Stimulated activated naive CD8-positive, alpha-beta T cell treated with anti-CD3 and anti-CD28 coated beads, Interleukin-15, amount 100 ng/mL, for 72 hours (primary cell): ENCODE results near the gene PCNT.
A peak's percentile ranks its signal among the peaks of the same experiment; 100 is the strongest.

Experiments
- ATAC-seq: fragments of 150-1000 bp; cut with Tn5 transposase; 2 replicates; pipeline ENCODE4 v1.10.0; 2021; ENCODE audit warnings: mild to moderate bottlenecking, moderate library complexity
- DNase-seq, 2 donors: peaks; one replicate each; pipeline ENCODE4 v3.0.0; 2021 to 2022
- H3K27ac Mint-ChIP-seq, 2 donors: one replicate each; pipeline ENCODE4 v1.8.0; 2022; ENCODE audit warnings: mild to moderate bottlenecking in 2 of 2, mixed read lengths in 2 of 2, moderate library complexity in 2 of 2
- H3K27me3 Mint-ChIP-seq: one replicate; pipeline ENCODE4 v1.8.0; 2022; ENCODE audit warnings: mixed read lengths
- H3K4me1 Mint-ChIP-seq: one replicate; pipeline ENCODE4 v1.8.0; 2022; ENCODE audit warnings: mild to moderate bottlenecking, mixed read lengths
- H3K4me3 Mint-ChIP-seq, 2 donors: one replicate each; pipeline ENCODE4 v1.8.0; 2022; ENCODE audit warnings: mild to moderate bottlenecking in 2 of 2, mixed read lengths in 2 of 2, moderate library complexity in 1 of 2
- H3K9me3 Mint-ChIP-seq, 2 donors: one replicate each; pipeline ENCODE4 v1.8.0; 2022; ENCODE audit warnings: mixed read lengths in 2 of 2

Gene PCNT, protein sequence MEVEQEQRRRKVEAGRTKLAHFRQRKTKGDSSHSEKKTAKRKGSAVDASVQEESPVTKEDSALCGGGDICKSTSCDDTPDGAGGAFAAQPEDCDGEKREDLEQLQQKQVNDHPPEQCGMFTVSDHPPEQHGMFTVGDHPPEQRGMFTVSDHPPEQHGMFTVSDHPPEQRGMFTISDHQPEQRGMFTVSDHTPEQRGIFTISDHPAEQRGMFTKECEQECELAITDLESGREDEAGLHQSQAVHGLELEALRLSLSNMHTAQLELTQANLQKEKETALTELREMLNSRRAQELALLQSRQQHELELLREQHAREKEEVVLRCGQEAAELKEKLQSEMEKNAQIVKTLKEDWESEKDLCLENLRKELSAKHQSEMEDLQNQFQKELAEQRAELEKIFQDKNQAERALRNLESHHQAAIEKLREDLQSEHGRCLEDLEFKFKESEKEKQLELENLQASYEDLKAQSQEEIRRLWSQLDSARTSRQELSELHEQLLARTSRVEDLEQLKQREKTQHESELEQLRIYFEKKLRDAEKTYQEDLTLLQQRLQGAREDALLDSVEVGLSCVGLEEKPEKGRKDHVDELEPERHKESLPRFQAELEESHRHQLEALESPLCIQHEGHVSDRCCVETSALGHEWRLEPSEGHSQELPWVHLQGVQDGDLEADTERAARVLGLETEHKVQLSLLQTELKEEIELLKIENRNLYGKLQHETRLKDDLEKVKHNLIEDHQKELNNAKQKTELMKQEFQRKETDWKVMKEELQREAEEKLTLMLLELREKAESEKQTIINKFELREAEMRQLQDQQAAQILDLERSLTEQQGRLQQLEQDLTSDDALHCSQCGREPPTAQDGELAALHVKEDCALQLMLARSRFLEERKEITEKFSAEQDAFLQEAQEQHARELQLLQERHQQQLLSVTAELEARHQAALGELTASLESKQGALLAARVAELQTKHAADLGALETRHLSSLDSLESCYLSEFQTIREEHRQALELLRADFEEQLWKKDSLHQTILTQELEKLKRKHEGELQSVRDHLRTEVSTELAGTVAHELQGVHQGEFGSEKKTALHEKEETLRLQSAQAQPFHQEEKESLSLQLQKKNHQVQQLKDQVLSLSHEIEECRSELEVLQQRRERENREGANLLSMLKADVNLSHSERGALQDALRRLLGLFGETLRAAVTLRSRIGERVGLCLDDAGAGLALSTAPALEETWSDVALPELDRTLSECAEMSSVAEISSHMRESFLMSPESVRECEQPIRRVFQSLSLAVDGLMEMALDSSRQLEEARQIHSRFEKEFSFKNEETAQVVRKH (N-terminal part only)

DNA sequence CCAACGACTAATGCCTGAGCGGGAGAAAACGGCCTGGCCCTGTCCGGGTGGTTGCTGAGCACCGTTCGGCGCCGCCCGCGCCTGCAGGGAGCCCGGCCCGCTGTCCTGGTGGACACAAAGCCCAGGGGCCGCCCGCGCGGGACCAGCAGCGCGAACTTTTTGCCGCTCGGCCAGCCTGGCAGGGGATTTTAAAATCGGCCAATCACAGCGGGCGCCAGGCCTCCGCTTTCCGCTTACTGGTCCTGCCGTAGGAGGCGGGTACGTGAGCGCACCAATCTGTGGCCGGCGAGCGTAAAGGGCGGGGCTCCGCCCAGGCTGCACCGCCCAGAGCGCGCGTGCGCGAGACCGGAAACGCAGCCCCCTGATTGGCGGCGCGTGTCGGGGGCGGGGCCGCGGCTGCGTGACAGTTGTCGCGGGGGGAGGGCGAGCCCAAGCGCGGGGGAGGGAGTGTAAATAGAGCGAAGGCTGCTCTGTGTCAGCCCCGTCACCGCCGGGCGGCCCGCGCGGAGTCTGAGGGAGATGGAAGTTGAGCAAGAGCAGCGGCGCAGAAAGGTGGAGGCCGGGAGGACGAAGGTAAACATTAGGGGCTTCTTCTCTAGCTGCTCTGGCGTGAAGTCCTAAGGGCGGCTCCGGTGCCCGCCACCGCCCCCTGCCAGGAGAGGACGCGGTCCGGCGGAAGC, at the start of gene PCNT, which contains the start of gene C21orf58:
Gene PCNT, plus strand, starts transcription at position 447 of the 680 bp plus-strand sequence. Its CDS starts 73 bp downstream, at position 520.
Gene C21orf58, minus strand, starts transcription at position 161 of the 680 bp plus-strand sequence. CDS start 1,132 bp downstream, outside the sequence.
- H3K27me3 Mint-ChIP-seq: no peaks in the 10 kb centered on the region
- H3K4me3 Mint-ChIP-seq: peak within 1 kb of the TSS; percentile 96 to 99
- peak within 1 kb of the TSS; percentile 99 to 100 for H3K27ac Mint-ChIP-seq
- DNase-seq: peak; percentile 99
- H3K9me3 Mint-ChIP-seq: no peaks in the 10 kb centered on the region
- ATAC-seq: peak; percentile 90
- H3K4me1 Mint-ChIP-seq: peaks cover 52% of the 10 kb centered on the region

GRCh38 chr21:46274797-46275390, 49.1 kb upstream of the PCNT start:
- Mint-ChIP-seq H3K4me3 (no peak overlapping the region), H3K9me3 (no peaks in the 10 kb centered on the region), H3K27ac (no peak overlapping the region), H3K4me1 (no peaks in the 10 kb centered on the region), H3K27me3 (no peaks in the 10 kb centered on the region)
- DNase-seq (no peak), ATAC-seq (no peak)

DNA sequence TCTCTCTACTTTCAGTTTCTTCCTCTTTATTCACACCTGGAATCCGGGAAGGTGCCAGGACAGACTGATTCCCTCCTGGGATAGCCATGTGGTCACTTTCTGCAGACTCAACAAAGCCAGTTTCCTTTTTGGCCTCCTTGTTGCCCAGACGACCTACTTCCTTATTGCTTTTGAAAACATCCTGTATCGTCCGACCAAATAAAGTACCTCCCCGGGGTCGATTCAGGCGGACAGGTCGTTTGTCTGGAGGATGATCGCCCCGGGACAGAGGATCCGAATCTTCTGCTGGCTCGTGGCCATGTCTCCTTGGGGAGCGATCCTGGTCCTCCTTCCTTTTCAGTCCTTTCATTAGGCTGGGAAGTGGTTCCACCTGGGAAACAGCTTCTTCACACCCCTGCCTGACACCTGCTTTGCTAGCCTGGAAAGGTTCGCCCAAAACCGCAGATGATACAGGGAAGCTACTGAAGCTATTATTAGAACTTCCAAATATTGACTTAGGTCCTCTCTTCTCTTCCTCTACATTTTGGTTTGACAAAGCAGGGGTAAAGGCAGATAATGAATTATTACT, 39.8 kb upstream of the PCNT start:
- peak overlapping the region in 1 of 2 donors; percentile 88 for H3K27ac Mint-ChIP-seq
- DNase-seq: no peak
- ATAC-seq: no peak
- H3K4me1 Mint-ChIP-seq: peaks cover 51% of the 10 kb centered on the region
- no peaks in the 10 kb centered on the region for H3K9me3 Mint-ChIP-seq
- H3K4me3 Mint-ChIP-seq: peak overlapping the region; percentile 63 to 99
- no peaks in the 10 kb centered on the region for H3K27me3 Mint-ChIP-seq

GRCh38 chr21:46284733-46285132, 39.2 kb upstream of the PCNT start:
- H3K4me3 Mint-ChIP-seq: peak overlapping the region; percentile 99
- no peaks in the 10 kb centered on the region for H3K9me3 Mint-ChIP-seq
- ATAC-seq (no peak), DNase-seq (no peak)
- H3K4me1 Mint-ChIP-seq: peaks cover 55% of the 10 kb centered on the region
- no peak overlapping the region for H3K27ac Mint-ChIP-seq
- H3K27me3 Mint-ChIP-seq: no peaks in the 10 kb centered on the region

- peak within 1 kb of the TSS; percentile 99 for H3K4me3 Mint-ChIP-seq
- peak within 1 kb of the TSS; percentile 97 for H3K27ac Mint-ChIP-seq
- peaks cover 59% of the 10 kb centered on the region for H3K4me1 Mint-ChIP-seq
- no peak for ATAC-seq
- no peaks in the 10 kb centered on the region for H3K27me3 Mint-ChIP-seq
- no peaks in the 10 kb centered on the region for H3K9me3 Mint-ChIP-seq
- no peak for DNase-seq
These were observed 38.7 kb upstream of the PCNT start, which contains the start of gene MCM3AP for GRCh38 chr21:46285206-46285661. TSS of gene MCM3AP (minus strand) at chr21:46285611. CDS start at chr21:46285286, 325 bp downstream.

DNA sequence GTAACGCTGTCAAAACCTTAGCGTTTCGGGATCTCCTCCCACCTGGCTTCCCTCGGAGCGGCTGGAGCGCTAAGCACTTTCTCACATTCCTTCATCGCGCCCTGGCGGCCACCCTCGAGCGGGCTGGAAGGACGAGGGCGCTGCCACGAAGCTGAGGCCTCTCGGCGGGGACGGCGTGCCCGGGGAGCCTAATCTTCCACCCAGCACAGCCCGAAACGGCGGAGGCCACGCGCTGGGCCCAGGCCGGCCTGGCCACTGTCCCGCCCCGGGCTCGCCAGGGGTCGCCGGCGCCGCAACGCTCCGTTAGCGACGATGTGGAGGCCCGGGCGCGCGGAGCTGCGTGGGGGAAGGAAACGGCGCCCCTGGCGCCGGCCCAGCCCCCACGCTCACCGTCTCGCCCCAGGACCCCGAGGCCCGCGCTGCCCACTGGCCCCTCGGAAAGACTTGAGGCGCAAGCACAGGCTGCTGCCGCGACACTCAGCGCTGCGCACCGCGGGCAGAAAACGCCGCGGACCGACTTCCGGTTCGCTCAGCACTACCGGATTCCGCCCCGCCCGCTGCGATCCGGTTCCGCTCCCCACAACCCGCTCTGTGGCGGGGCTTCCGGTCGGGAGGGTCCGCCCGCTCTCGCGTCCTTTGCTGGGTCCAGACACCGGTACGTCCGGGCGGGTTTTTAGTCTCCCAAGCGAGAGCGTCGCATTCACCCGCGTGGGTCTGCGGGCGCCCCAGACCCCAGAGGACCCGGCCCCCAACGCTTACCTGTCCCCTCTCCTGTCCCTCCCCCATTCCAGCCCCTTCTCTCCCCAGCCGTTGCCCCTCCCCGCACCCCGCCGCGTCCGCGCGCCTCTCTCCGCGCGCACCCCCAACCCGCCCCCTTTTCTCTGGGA, 38.0 kb upstream of the PCNT start, which contains the start of gene YBEY:
Gene YBEY, plus strand, starts transcription at position 582 of the 887 bp plus-strand sequence. CDS start 572 bp downstream, outside the sequence.
- Mint-ChIP-seq H3K27ac (peak within 1 kb of the TSS; percentile 97), H3K4me3 (peak within 1 kb of the TSS; percentile 99), H3K27me3 (no peaks in the 10 kb centered on the region), H3K4me1 (peaks cover 54% of the 10 kb centered on the region), H3K9me3 (no peaks in the 10 kb centered on the region)
- ATAC-seq (peak; percentile 94), DNase-seq (peak; percentile 85 to 88)

DNA sequence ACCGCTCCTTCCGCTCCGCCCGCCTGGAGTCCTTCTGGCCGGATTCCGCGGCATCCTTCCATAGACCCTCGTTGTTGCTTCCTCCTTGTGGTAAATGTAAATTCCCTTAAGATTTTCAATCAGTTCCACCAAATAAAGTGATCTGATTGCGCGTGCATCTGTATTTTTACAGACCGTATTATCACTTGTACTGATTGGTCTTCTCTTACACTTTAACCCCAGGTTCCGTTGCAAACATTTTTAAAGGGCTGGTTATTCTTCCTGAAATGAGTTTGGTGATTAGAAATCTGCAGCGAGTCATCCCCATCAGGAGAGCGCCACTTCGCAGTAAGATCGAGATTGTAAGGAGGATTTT, 37.3 kb upstream of the PCNT start:
- Mint-ChIP-seq H3K4me1 (peaks cover 48% of the 10 kb centered on the region), H3K27me3 (no peaks in the 10 kb centered on the region), H3K4me3 (peak overlapping the region; percentile 99), H3K9me3 (no peaks in the 10 kb centered on the region), H3K27ac (peak overlapping the region; percentile 97)
- no peak for DNase-seq
- ATAC-seq: peak; percentile 24

GRCh38 chr21:46287541-46287940, 36.4 kb upstream of the PCNT start:
- ATAC-seq (no peak), DNase-seq (no peak)
- H3K27me3 Mint-ChIP-seq: no peaks in the 10 kb centered on the region
- H3K27ac Mint-ChIP-seq: no peak overlapping the region
- peak overlapping the region in 1 of 2 donors; percentile 10 for H3K4me3 Mint-ChIP-seq
- peaks cover 48% of the 10 kb centered on the region for H3K4me1 Mint-ChIP-seq
- H3K9me3 Mint-ChIP-seq: no peaks in the 10 kb centered on the region

DNA sequence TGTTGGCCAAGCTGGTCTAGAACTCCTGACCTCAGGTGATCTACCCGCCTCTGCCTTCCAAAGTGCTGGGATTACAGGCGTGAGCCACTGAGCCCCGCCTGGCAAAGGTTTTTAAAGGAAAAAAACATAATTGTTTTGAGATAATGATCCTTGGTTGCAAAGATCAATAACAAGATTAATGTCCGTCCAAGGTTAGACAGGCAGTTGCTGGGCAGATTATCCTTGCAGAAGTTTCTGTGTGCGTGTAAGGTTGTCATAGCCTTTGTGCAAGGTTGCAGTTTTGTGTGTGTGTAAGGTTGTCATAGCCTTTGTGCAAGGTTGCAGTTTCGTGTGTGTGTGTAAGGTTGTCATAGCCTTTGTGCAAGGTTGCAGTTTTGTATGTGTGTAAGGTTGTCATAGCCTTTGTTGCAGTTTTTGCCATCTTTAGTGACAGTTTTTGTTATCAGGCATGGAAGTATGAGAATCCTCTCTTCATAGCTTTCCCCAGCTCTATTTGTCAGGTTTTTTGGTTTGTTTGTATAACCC, 34.2 kb upstream of the PCNT start:
- DNase-seq: no peak
- H3K27me3 Mint-ChIP-seq: no peaks in the 10 kb centered on the region
- H3K27ac Mint-ChIP-seq: no peak overlapping the region
- H3K4me1 Mint-ChIP-seq: peaks cover 32% of the 10 kb centered on the region
- no peak overlapping the region for H3K4me3 Mint-ChIP-seq
- ATAC-seq: no peak
- no peaks in the 10 kb centered on the region for H3K9me3 Mint-ChIP-seq

GRCh38 chr21:46291561-46291960, 32.4 kb upstream of the PCNT start:
- Mint-ChIP-seq H3K4me3 (no peak overlapping the region), H3K9me3 (no peaks in the 10 kb centered on the region), H3K27ac (no peak overlapping the region), H3K27me3 (peaks cover 8% of the 10 kb centered on the region), H3K4me1 (peaks cover 41% of the 10 kb centered on the region)
- ATAC-seq (no peak), DNase-seq (no peak)

DNA sequence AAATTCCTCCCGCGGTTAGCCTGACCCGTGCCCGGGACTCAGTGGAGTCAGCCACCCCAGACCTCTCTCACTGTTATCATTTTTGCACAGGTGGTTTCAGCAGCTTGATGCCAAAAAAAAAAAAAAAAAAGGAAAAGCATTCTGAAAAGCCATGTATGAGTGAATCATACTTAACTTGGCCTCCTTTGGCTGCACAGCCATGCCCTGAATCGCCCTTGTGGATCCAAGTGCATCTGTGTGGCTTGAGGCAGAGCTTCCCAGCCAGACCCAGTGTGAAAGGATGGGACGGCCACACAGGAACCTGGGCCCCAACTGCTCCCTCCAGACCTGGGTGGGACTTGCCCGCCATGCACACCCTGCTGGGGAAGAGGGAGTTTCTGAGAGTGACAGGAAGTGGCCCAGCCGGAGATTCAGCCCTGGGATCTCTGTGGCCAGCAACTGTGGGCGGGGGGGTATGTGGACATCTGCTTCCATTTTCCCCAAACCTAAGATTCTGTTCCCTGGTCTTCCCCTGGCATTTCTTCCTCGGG, 29.2 kb upstream of the PCNT start:
- peak overlapping the region in 1 of 2 donors; percentile 94 for H3K27ac Mint-ChIP-seq
- H3K4me1 Mint-ChIP-seq: peaks cover 39% of the 10 kb centered on the region
- no peaks in the 10 kb centered on the region for H3K9me3 Mint-ChIP-seq
- peaks cover 22% of the 10 kb centered on the region for H3K27me3 Mint-ChIP-seq
- H3K4me3 Mint-ChIP-seq: peak overlapping the region; percentile 53 to 79
- peak in 1 of 2 donors; percentile 10 for DNase-seq
- no peak for ATAC-seq

- DNase-seq (peak in 1 of 2 donors; percentile 10), ATAC-seq (peak; percentile 37)
- peaks cover 35% of the 10 kb centered on the region for H3K4me1 Mint-ChIP-seq
- peak overlapping the region; percentile 53 to 79 for H3K4me3 Mint-ChIP-seq
- peaks cover 22% of the 10 kb centered on the region for H3K27me3 Mint-ChIP-seq
- peak overlapping the region; percentile 88 to 94 for H3K27ac Mint-ChIP-seq
- no peaks in the 10 kb centered on the region for H3K9me3 Mint-ChIP-seq
These were observed 28.7 kb upstream of the PCNT start for GRCh38 chr21:46295177-46295770.
